ENCODE measurements around the gene PHC1.
A peak's percentile ranks its signal among the peaks of the same experiment; 100 is the strongest.
"Not testable (repeated sequence)": the region's sequence is repeated elsewhere in the genome, so short reads cannot be mapped to it uniquely, and the experiment has no call there.

PHC1 gene

GRCh38 chr12:8911606-8912268 is 2.6 kb upstream of the PHC1 start:
- no peak for DNase-seq (ENCODE audit: low read depth)

GRCh38 chr12:8912914-8913313 is 1.4 kb upstream of the PHC1 start:
- no peak for DNase-seq (ENCODE audit: low read depth)

GRCh38 chr12:8913702-8914032 is 642 bp upstream of the PHC1 start:
- no peak for DNase-seq (ENCODE audit: low read depth)

GRCh38 chr12:8914716-8915526 is 612 bp downstream of the PHC1 start:
- DNase-seq (ENCODE audit: low read depth), result peak; percentile 21

- DNase-seq (ENCODE audit: low read depth), result no peak
Observed at GRCh38 chr12:8916154-8916553, 1.8 kb downstream of the PHC1 start.

GRCh38 chr12:8917031-8917430 is 2.7 kb downstream of the PHC1 start:
- no peak for DNase-seq (ENCODE audit: low read depth)

GRCh38 chr12:8917751-8918150 is 3.4 kb downstream of the PHC1 start:
- DNase-seq (ENCODE audit: low read depth), result no peak

- not testable (repeated sequence) for DNase-seq (ENCODE audit: low read depth)
Observed at GRCh38 chr12:8919643-8920042, 5.3 kb downstream of the PHC1 start.

- DNase-seq (ENCODE audit: low read depth), result no peak
Observed at GRCh38 chr12:8922544-8922943, 8.2 kb downstream of the PHC1 start.

GRCh38 chr12:8930655-8931323 is 16.5 kb downstream of the PHC1 start:
- not testable (repeated sequence) for DNase-seq (ENCODE audit: low read depth)

- DNase-seq (ENCODE audit: low read depth), result not testable (repeated sequence)
Observed at GRCh38 chr12:8932464-8932863, 18.2 kb downstream of the PHC1 start.

- DNase-seq (ENCODE audit: low read depth), result not testable (repeated sequence)
Observed at GRCh38 chr12:8934080-8934479, 19.8 kb downstream of the PHC1 start.

GRCh38 chr12:8936735-8937134 is 22.4 kb downstream of the PHC1 start:
- DNase-seq (ENCODE audit: low read depth), result no peak

GRCh38 chr12:8937842-8938442 is 23.6 kb downstream of the PHC1 start:
- DNase-seq (ENCODE audit: low read depth), result not testable (repeated sequence)

GRCh38 chr12:8941691-8942478 is 27.6 kb downstream of the PHC1 start:
- no peak for DNase-seq (ENCODE audit: low read depth)

GRCh38 chr12:8943565-8944186 is 29.4 kb downstream of the PHC1 start:
- DNase-seq (ENCODE audit: low read depth), result no peak

GRCh38 chr12:8946733-8947132 is 32.4 kb downstream of the PHC1 start:
- DNase-seq (ENCODE audit: low read depth), result no peak

GRCh38 chr12:8947737-8948136 is 33.4 kb downstream of the PHC1 start:
- no peak for DNase-seq (ENCODE audit: low read depth)

- no peak for DNase-seq (ENCODE audit: low read depth)
Observed at GRCh38 chr12:8948701-8949341, 34.5 kb downstream of the PHC1 start.

GRCh38 chr12:8949342-8950220 is 35.3 kb downstream of the PHC1 start, which contains the start of gene M6PR:
M6PR (minus strand) TSS chr12:8949645; CDS start chr12:8946404, 3,241 bp downstream.
- peak; percentile 77 for DNase-seq (ENCODE audit: low read depth)
